ENCODE measurements around the gene HHAT. TPM values are rescaled to one million over a fixed set of nuclear protein-coding genes. Genes with fewer than 3 reads are reported as not detected.

Gene HHAT
- total RNA-seq, 4 donors from 2014 or later: 2.2 to 11.6 (median 7.3) TPM

DNA sequence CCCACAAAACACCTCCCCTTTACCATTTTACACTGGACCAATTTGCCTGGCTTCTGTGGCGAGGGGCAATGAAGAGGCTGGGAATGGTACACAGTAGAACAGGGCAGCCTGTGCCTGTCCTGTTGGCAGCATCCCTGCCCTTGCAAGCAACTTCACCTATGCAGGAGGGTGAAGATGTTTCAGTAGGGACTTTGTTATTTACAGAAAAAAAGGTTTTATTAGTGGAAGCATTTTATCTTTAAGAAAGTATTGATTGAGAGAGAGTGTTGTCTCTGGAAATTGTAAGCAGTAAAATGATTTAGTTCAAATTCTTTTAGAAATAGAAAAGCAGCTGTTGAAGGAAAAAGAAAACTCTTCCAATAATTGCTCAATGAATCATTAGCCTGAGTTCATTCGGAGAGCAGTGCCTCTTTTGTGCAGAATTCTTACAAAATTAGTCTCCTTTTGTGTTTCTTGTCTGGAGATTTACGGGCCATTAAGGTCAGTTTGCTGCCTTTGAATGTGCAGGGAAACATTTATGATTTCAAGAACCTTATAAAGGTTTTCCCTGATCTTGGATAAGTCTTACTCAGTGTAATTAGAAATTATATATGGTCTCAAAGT, 49.1 kb downstream of the HHAT start:
- no peak overlapping the region for H3K27ac ChIP-seq
- TF ChIP-seq EP300 (IDR thresholded peaks at IDR 0.05; ENCODE audit: low read depth) (no peak), POLR2AphosphoS5 (IDR thresholded peaks at IDR 0.05) (no peak), POLR2A (IDR thresholded peaks at IDR 0.05) (no peak)
- TF ChIP-seq, protein P1, sequence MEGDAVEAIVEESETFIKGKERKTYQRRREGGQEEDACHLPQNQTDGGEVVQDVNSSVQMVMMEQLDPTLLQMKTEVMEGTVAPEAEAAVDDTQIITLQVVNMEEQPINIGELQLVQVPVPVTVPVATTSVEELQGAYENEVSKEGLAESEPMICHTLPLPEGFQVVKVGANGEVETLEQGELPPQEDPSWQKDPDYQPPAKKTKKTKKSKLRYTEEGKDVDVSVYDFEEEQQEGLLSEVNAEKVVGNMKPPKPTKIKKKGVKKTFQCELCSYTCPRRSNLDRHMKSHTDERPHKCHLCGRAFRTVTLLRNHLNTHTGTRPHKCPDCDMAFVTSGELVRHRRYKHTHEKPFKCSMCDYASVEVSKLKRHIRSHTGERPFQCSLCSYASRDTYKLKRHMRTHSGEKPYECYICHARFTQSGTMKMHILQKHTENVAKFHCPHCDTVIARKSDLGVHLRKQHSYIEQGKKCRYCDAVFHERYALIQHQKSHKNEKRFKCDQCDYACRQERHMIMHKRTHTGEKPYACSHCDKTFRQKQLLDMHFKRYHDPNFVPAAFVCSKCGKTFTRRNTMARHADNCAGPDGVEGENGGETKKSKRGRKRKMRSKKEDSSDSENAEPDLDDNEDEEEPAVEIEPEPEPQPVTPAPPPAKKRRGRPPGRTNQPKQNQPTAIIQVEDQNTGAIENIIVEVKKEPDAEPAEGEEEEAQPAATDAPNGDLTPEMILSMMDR (IDR thresholded peaks at IDR 0.05): no peak
- H3K4me3 ChIP-seq: no peak overlapping the region
- no peaks in the 10 kb centered on the region for H3K9me3 ChIP-seq
- H3K4me1 ChIP-seq: no peaks in the 10 kb centered on the region
- intact Hi-C loops (cut with DNase I; ENCODE audit: low total_unique reads) (no loop called here), in situ Hi-C loops (cut with MboI; ENCODE audit: low pct_ligation_motif_present in 1 of 4, low pct_unique_long_range_greater_than_20kb in 1 of 4, low sequenced_read_pairs in 3 of 4) (no loop called here)
- H3K27me3 ChIP-seq: no peaks in the 10 kb centered on the region
- H3K36me3 ChIP-seq: no peaks in the 10 kb centered on the region
- DNase-seq: no peak
- WGBS, 2 donors (ENCODE audit: low coverage in 1 of 2): 76 to 89% methylated on average over 3 of the region's 3 CpGs

DNA sequence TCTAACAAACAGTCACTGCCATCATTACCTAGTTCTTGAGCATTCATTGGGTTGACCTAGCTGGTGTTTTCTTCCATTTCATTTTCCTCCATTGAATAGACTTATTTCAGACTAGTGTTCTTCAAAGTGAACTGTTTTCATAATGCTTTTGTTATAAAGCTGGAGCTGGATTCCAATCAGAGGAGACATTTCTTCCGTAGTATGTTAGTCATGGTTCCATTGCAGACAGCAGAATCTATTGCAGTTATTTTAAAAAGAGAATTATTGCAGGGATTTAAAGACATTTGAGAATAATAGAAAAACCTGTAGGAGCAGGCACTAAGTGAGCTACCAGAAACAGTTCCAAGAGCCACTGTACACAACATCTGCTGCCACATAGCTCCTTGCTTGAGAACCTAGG, 50.0 kb downstream of the HHAT start:
- WGBS, 2 donors (ENCODE audit: low coverage in 1 of 2): 73 to 95% methylated on average over 1 of the region's 1 CpG
- Histone ChIP-seq H3K36me3 (no peaks in the 10 kb centered on the region), H3K27ac (no peak overlapping the region), H3K27me3 (no peaks in the 10 kb centered on the region), H3K9me3 (no peaks in the 10 kb centered on the region), H3K4me1 (no peaks in the 10 kb centered on the region), H3K4me3 (no peak overlapping the region)
- no peak for DNase-seq
- intact Hi-C loops (cut with DNase I; ENCODE audit: low total_unique reads): no loop called here
- in situ Hi-C loops (cut with MboI; ENCODE audit: low pct_ligation_motif_present in 1 of 4, low pct_unique_long_range_greater_than_20kb in 1 of 4, low sequenced_read_pairs in 3 of 4): no loop called here
- no peak for TF ChIP-seq POLR2A (IDR thresholded peaks at IDR 0.05)
- TF ChIP-seq, protein P1 (IDR thresholded peaks at IDR 0.05): no peak
- no peak for TF ChIP-seq POLR2AphosphoS5 (IDR thresholded peaks at IDR 0.05)
- no peak for TF ChIP-seq EP300 (IDR thresholded peaks at IDR 0.05; ENCODE audit: low read depth)

DNA sequence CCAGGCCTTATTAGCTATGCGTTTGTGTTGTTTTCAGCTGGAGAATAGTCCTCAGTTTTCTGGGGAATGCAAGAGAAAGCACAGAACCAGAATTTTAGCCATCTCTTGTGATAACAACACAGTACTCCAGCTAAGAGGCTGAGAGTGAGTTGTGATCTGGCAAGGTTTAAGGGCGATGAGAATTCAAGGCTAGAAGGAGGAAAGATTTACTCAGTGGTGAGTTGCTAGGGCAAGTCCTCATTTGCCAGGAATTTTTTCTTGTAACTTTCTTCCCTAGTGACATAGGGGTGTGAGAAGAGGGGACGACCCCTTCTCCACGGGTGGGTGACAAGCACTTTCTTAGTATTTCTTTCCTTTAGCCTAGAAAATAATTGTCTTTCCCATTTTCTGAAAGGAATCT, 53.2 kb downstream of the HHAT start:
- intact Hi-C loops (cut with DNase I; ENCODE audit: low total_unique reads): no loop called here

DNA sequence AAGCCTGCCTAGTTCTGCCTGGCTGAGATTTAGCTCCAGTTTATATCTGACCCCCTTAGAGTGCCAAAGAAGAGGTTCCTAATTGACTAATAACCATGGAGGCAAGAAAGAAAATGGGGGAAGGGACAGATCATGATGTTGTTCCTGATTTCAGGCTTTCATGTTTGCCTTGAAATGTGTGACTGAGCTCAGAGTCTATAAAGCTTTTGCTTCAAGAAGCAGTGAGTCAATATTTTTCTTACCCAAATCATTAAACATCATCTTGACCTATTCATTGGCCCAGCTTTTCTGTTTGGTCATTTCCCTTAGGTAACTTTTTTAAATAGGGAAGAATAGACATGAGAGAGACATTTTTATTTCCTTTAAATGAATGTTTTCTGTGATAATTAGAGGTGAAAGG, 55.9 kb downstream of the HHAT start:
- TF ChIP-seq POLR2AphosphoS5 (IDR thresholded peaks at IDR 0.05) (no peak), POLR2A (IDR thresholded peaks at IDR 0.05) (no peak), EP300 (IDR thresholded peaks at IDR 0.05; ENCODE audit: low read depth) (no peak)
- TF ChIP-seq, protein P1 (IDR thresholded peaks at IDR 0.05): no peak
- H3K4me1 ChIP-seq: peaks cover 0 to 5% (median 0%) of the 10 kb centered on the region in 4 donors
- in situ Hi-C loops (cut with MboI; ENCODE audit: low pct_ligation_motif_present in 1 of 4, low pct_unique_long_range_greater_than_20kb in 1 of 4, low sequenced_read_pairs in 3 of 4): no loop called here
- no peaks in the 10 kb centered on the region for H3K9me3 ChIP-seq
- no peaks in the 10 kb centered on the region for H3K27me3 ChIP-seq
- intact Hi-C loops (cut with DNase I; ENCODE audit: low total_unique reads): no loop called here
- no peak overlapping the region for H3K4me3 ChIP-seq
- DNase-seq: no peak
- H3K36me3 ChIP-seq: no peaks in the 10 kb centered on the region
- no peak overlapping the region for H3K27ac ChIP-seq

More for the DNA sequence above, 53.2 kb downstream of the HHAT start:
- H3K36me3 ChIP-seq: no peaks in the 10 kb centered on the region
- H3K27me3 ChIP-seq: no peaks in the 10 kb centered on the region
- peaks cover 0 to 5% (median 0%) of the 10 kb centered on the region in 4 donors for H3K4me1 ChIP-seq
- no peak overlapping the region for H3K4me3 ChIP-seq
- no peak for DNase-seq
- in situ Hi-C loops (cut with MboI; ENCODE audit: low pct_ligation_motif_present in 1 of 4, low pct_unique_long_range_greater_than_20kb in 1 of 4, low sequenced_read_pairs in 3 of 4): no loop called here
- WGBS, 2 donors (ENCODE audit: low coverage in 1 of 2): 82 to 87% methylated on average over 3 to 4 of the region's 4 CpGs
- no peak for TF ChIP-seq POLR2A (IDR thresholded peaks at IDR 0.05)
- no peak for TF ChIP-seq POLR2AphosphoS5 (IDR thresholded peaks at IDR 0.05)
- TF ChIP-seq, protein P1 (IDR thresholded peaks at IDR 0.05): no peak
- TF ChIP-seq EP300 (IDR thresholded peaks at IDR 0.05; ENCODE audit: low read depth): no peak
- H3K27ac ChIP-seq: no peak overlapping the region
- no peaks in the 10 kb centered on the region for H3K9me3 ChIP-seq

All from transverse colon (tissue), 4 donors.